ENCODE results near the gene GALK1.
A peak's percentile ranks its signal among the peaks of the same experiment; 100 is the strongest.
"Not testable (repeated sequence)": the region's sequence is repeated elsewhere in the genome, so short reads cannot be mapped to it uniquely, and the experiment has no call there.

GALK1 gene

DNA sequence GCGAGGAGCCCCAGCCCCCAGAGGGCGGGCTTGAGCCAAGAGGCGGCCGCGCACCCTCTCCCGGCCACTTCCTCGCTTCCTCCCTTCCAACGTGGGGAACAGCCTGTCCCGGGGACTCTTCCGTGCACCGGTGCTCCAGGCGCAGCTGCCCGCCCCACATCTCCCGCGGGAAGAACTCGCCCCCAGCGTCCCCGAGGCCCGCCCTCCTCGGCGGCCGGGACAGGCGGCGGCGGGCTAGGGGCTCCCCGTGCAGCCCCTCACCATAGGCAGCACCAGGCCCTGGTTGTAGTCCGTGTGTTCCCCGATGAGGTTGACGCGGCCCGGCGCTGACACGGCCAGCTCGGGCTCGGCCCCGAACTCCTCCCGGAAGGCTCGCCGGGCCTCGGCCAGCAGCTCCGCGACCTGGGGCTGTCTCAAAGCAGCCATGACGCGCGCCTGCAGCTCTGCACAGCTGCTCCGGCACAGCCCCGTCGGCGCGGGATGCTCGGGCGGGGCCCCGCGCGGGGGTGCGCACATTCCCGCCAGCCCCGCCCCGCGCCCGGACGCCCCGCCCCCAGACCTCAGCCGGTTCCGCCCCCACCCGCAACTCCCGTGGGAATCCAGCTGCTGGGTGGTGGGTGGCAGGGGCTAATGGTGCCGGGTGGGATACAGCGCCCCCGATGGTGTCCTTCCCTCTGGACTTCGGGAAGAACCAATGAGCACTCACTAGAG lies at the start of gene GALK1:
Gene GALK1 (minus strand): TSS at position 482 of the 711 bp plus-strand sequence. CDS start 56 bp downstream, at position 426.
- TF ChIP-seq, protein P1, sequence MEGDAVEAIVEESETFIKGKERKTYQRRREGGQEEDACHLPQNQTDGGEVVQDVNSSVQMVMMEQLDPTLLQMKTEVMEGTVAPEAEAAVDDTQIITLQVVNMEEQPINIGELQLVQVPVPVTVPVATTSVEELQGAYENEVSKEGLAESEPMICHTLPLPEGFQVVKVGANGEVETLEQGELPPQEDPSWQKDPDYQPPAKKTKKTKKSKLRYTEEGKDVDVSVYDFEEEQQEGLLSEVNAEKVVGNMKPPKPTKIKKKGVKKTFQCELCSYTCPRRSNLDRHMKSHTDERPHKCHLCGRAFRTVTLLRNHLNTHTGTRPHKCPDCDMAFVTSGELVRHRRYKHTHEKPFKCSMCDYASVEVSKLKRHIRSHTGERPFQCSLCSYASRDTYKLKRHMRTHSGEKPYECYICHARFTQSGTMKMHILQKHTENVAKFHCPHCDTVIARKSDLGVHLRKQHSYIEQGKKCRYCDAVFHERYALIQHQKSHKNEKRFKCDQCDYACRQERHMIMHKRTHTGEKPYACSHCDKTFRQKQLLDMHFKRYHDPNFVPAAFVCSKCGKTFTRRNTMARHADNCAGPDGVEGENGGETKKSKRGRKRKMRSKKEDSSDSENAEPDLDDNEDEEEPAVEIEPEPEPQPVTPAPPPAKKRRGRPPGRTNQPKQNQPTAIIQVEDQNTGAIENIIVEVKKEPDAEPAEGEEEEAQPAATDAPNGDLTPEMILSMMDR (IDR thresholded peaks at IDR 0.05; ENCODE audit: insufficient read depth, low read depth, low read length, missing control alignments), result peak; percentile 77
- peak; percentile 82 for DNase-seq (ENCODE audit: low read depth)
- H3K4me3 ChIP-seq (ENCODE audit: low read depth, low read length), result peak within 1 kb of the TSS; percentile 89

DNA sequence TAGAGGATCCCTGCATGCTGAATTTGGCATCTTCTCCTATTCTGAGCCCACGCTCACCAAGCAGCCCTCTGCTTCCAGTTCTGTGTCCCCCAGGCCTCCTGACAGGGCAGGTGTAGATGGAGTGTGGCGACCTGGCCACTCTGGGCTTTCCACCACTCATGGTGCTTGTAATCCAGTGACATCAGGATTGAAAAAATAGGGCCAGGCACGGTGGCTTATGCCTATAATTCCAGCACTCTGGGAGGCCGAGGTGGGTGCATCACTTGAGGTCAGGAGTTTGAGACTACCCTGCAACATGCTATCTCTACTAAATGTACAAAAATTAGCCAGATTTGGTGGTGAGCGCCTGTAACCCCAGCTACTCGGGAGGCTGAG lies 49.0 kb upstream of the GALK1 start:
- no peak for DNase-seq (ENCODE audit: low read depth)
- no peak overlapping the region for H3K4me3 ChIP-seq (ENCODE audit: low read depth, low read length)
- TF ChIP-seq, protein P1 (IDR thresholded peaks at IDR 0.05; ENCODE audit: insufficient read depth, low read depth, low read length, missing control alignments), result no peak

DNA sequence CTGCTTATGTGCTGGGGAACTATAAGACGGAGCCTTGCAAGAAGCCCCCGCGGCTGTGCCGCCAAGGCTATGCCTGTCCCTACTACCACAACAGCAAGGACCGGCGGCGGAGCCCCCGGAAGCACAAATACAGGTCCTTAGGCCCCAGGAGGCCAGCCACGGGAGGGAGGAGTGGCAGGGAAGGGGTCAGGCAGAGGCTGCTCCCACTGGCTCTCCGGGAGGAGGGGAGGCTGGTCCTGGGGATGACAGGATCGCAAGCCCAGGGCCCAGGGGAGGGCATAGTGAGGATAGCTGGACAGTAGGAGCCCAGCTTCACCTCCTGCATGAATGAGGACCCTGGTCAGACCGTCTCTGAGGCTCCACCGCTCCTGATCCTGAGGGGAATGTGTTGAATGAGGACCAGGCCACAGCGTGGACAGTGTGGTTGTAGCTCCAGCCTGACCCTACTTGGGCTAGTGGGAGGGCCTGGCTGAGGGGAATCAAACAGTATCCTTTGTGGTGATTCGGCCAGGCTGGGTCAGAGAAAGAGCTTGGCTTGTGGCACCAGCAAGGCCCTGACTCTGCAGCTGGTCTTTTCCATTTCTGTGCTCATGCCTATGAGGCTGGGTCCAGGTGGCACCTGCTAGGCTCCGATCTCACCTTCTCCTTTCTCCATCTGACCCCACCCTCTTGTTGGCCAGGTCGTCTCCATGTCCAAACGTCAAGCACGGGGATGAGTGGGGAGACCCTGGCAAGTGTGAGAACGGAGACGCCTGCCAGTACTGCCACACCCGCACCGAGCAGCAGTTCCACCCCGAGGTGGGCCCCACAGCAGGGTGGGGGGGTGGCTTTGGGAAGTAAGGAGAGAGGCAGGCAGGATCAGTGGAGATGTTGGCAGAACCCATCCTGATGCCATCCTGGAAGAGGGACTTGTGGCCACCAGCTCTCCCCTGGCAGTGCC lies 48.4 kb upstream of the GALK1 start:
- no peak for DNase-seq (ENCODE audit: low read depth)
- TF ChIP-seq, protein P1 (IDR thresholded peaks at IDR 0.05; ENCODE audit: insufficient read depth, low read depth, low read length, missing control alignments), result no peak
- no peak overlapping the region for H3K4me3 ChIP-seq (ENCODE audit: low read depth, low read length)

DNA sequence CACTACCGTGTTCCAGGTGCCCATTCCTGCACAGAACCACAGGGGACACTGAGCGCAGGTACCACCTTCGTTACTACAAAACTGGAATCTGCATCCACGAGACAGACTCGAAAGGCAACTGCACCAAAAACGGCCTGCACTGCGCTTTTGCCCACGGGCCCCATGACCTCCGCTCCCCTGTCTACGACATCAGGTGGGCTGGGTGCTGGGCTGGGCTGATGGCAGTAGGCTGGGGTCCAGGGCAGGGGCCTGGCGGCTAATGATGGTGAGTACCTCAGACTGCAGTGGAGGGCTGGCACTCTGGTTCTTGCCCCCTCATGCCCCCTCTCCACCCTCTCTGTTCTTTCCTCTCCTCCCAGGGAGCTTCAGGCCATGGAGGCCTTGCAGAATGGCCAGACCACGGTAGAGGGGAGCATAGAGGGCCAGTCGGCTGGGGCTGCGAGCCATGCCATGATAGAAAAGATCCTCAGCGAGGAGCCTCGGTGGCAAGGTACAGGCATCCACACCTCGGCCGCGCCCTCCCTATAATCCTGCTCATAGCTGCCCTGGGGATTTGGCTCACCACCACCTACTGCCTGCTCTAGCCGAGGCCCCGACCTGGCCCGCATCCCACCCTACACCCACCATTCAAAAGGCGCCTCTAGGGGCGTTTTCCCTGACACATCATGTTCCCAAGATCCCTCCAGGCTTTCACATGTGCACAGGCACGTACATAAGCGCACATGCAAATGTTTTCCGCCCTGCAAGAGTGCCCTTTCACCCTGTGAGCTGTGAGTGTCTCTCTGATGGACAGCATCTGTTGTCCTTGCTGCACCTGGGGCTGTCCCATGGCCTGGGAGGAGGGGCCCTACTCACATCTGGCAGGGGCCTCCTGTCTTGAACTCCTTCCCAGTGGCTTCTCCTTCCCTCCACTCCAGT lies 47.4 kb upstream of the GALK1 start:
- DNase-seq (ENCODE audit: low read depth), result no peak
- H3K4me3 ChIP-seq (ENCODE audit: low read depth, low read length), result no peak overlapping the region
- TF ChIP-seq, protein P1 (IDR thresholded peaks at IDR 0.05; ENCODE audit: insufficient read depth, low read depth, low read length, missing control alignments), result no peak

DNA sequence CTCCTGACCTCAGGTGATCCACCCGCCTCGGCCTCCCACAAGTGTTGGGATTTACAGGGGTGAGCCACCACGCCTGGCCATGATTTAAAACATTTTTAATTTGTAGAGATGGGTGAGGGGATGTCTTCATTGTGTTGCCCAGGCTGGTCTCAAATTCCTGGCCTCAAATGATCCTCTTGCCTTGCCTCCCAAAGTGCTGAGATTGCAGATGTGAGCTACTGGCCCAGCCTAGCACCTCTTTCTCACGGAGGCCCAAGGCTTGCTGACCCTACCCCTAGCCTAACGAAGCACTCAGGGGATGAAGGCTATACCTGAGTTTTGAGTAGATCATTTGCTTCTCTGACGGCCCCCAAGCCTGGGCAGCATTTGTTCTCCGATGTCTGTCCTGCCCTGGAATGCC lies 46.2 kb upstream of the GALK1 start:
- TF ChIP-seq, protein P1 (IDR thresholded peaks at IDR 0.05; ENCODE audit: insufficient read depth, low read depth, low read length, missing control alignments), result no peak
- DNase-seq (ENCODE audit: low read depth), result no peak
- no peak overlapping the region for H3K4me3 ChIP-seq (ENCODE audit: low read depth, low read length)

DNA sequence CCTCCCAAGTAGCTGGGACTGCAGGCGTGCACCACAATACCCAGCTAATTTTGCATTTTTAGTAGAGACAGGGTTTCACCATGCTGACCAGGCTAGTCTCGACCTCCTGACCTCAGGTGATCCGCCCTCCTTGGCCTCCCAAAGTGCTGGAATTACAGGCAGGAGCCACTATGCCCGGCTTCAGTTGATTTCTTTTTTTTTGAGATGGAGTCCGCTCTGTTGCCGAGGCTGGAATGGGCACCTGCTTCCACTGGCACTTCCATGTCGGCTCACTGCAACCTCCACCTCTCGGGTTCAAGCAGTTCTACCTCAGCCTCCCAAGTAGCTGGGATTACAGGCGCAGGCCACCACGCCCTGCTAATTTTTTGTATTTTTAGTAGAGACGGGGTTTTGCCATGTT lies 45.8 kb upstream of the GALK1 start:
- not testable (repeated sequence) for H3K4me3 ChIP-seq (ENCODE audit: low read depth, low read length); DNase-seq (ENCODE audit: low read depth)
